Psoas muscle (tissue), 8 donors: Measurements from ENCODE around the gene MUC22. TPM values are rescaled to one million over a fixed set of nuclear protein-coding genes. Genes with fewer than 3 reads are reported as not detected.
"Not testable (repeated sequence)": the region's sequence is repeated elsewhere in the genome, so short reads cannot be mapped to it uniquely, and the experiment has no call there.

ENCODE experiments used
- ATAC-seq, 4 donors: fragments of 200-7000 bp; cut with Tn5 transposase; one replicate each; pipeline ENCODE4 v1.9.1; 2020; ENCODE audit warnings: moderate library complexity in 3 of 4, mild to moderate bottlenecking in 2 of 4
- DNase-seq, 2 donors: peaks; one replicate each; pipeline ENCODE4 v3.0.0-alpha.2; 2020
- H3K27ac ChIP-seq: fragments of 200-600 bp; one replicate; pipeline ENCODE4 v1.8.0; 2022
- H3K27me3 ChIP-seq, 3 donors: fragments of 200-600 bp in 1 of 3; one replicate each; pipeline versions ENCODE4 v1.6.1 to v1.8.0; 2013 to 2022; ENCODE audit warnings: low read length in 2 of 3, mild to moderate bottlenecking in 2 of 3, moderate library complexity in 1 of 3; ENCODE audit not compliant: insufficient read depth in 3 of 3
- H3K36me3 ChIP-seq, 2 donors: fragments of 200-600 bp in 1 of 2; one replicate each; pipeline versions ENCODE4 v1.6.1 to v1.8.0; 2013 to 2022; ENCODE audit warnings: low read depth in 1 of 2, mild to moderate bottlenecking in 1 of 2, moderate library complexity in 1 of 2; ENCODE audit not compliant: insufficient read depth in 1 of 2
- H3K4me1 ChIP-seq: fragments of 200-600 bp; one replicate; pipeline ENCODE4 v1.8.0; 2022
- H3K4me3 ChIP-seq: fragments of 200-600 bp; one replicate; pipeline ENCODE4 v1.8.0; 2022; ENCODE audit warnings: mild to moderate bottlenecking
- H3K9me3 ChIP-seq: fragments of 200-600 bp; one replicate; pipeline ENCODE4 v1.8.0; 2022
- WGBS, 3 donors: extraction: QIAGEN DNeasy Blood & Tissue Kit; methylation state at CpG; one replicate each; pipeline versions ENCODE4 v1.1.6 to v1.1.7; 2013; 5-methylcytosine and 5-hydroxymethylcytosine counted together
- intact Hi-C, 2 donors: fragments of 100-400 bp; cut with DNase I; formaldehyde crosslinking; loops; one replicate each; pipeline versions ENCODE4 v1.11.0 to v1.14.2; 2022
- polyA plus RNA-seq, 3 donors: library from polyadenylated mRNA; stranded (reverse); fragments of 200-250 nt; gene quantifications; one replicate each; pipeline ENCODE4 v1.2.3, GENCODE V29; 2013
- total RNA-seq, 4 donors: library from RNA; stranded (reverse); fragmentation: NEBNext Ultra II Directional in 2 of 4; extraction: Animal tissue kit (Norgen Biotek cat#: 25700) in 2 of 4; gene quantifications; one replicate each; pipeline versions ENCODE4 v1.2.1 to v1.2.4, GENCODE V29; 2021 to 2023
- TF ChIP-seq, protein P1 (sequence below): fragments of 200-600 bp; IDR thresholded peaks from one replicate; pipeline ENCODE4 v1.8.0; 2022; ENCODE audit warnings: antibody characterized with exemption
- donor health status: healthy with polysubstance abuse.
- donor health status: DM: no; HTN: no; CAD: no; lungs with moderate emphysema.
- donor health status: Bipolar disorder and iron deficiency.
- donor health status: healthy.
- donor health status: DM: yes; HTN: yes; CAD: no.
- donor health status: DM: no; HTN: no; CAD: no.
- donor health status: DM: no; HTN: no; CAD: no.
- donor health status: DM: yes; HTN: yes; CAD: no.

Gene MUC22
- total and polyA plus RNA-seq, 7 donors = 0.04 to 0.38 (median 0.08) TPM; not detected in 2

DNA sequence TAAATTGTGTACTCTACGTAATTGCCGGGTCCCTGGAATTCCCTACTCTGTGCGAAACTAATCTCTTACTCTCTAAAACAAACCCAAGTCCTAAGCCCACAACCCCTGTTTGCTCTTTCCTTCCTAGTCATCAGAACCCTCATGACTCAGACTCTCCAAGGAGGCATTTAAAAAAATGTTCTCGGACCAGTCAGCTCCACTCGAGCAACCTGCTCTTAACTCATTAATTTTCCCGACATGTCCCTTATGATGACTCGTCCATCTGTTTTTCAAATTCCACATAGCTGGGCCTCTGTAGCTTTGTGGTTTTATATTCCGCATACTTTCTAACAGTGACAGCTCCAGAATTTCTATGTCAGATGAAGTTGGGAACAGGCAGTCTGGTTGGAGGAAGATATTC lies 2.6 kb upstream of the MUC22 start:
- DNase-seq = no peak
- ATAC-seq = peak; percentile 40 to 73 (median 53)
- Histone ChIP-seq H3K4me3 (no peak overlapping the region), H3K4me1 (peaks cover 6% of the 10 kb centered on the region), H3K27ac (peak overlapping the region; percentile 25), H3K36me3 (no peaks in the 10 kb centered on the region), H3K27me3 (no peaks in the 10 kb centered on the region), H3K9me3 (no peaks in the 10 kb centered on the region)
- 26 to 33% (median 28%) methylated on average over 8 of the region's 8 CpGs for WGBS, 3 donors
- intact Hi-C loops = no loop called here
- TF ChIP-seq, protein P1, sequence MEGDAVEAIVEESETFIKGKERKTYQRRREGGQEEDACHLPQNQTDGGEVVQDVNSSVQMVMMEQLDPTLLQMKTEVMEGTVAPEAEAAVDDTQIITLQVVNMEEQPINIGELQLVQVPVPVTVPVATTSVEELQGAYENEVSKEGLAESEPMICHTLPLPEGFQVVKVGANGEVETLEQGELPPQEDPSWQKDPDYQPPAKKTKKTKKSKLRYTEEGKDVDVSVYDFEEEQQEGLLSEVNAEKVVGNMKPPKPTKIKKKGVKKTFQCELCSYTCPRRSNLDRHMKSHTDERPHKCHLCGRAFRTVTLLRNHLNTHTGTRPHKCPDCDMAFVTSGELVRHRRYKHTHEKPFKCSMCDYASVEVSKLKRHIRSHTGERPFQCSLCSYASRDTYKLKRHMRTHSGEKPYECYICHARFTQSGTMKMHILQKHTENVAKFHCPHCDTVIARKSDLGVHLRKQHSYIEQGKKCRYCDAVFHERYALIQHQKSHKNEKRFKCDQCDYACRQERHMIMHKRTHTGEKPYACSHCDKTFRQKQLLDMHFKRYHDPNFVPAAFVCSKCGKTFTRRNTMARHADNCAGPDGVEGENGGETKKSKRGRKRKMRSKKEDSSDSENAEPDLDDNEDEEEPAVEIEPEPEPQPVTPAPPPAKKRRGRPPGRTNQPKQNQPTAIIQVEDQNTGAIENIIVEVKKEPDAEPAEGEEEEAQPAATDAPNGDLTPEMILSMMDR = no peak

DNA sequence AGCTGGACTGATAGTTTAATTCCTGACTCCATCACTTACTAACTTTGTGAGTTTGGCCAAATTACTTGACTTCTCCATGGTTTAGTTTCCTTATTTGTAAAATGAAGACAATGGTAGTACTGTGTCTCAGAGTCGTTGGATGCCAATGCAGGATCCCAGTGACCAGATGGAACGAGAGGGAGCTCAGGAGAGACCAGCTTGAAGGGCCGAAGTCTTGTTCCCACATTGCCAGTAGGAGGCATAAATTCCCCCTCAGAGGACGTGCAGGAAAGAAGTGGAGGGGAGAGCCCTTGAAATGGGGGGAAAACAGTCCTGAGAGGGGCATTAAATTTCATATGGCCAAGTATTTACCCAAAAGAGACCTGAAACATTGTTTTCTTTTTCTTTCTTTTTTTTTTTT lies 2.1 kb upstream of the MUC22 start:
- Histone ChIP-seq H3K4me1 (peaks cover 6% of the 10 kb centered on the region), H3K9me3 (no peaks in the 10 kb centered on the region), H3K27ac (peak overlapping the region; percentile 25), H3K36me3 (no peaks in the 10 kb centered on the region), H3K27me3 (no peaks in the 10 kb centered on the region), H3K4me3 (no peak overlapping the region)
- TF ChIP-seq, protein P1 = no peak
- WGBS, 3 donors = 28 to 32% (median 29%) methylated on average over 4 of the region's 4 CpGs
- DNase-seq (no peak), ATAC-seq (no peak)
- intact Hi-C loops = no loop called here

DNA sequence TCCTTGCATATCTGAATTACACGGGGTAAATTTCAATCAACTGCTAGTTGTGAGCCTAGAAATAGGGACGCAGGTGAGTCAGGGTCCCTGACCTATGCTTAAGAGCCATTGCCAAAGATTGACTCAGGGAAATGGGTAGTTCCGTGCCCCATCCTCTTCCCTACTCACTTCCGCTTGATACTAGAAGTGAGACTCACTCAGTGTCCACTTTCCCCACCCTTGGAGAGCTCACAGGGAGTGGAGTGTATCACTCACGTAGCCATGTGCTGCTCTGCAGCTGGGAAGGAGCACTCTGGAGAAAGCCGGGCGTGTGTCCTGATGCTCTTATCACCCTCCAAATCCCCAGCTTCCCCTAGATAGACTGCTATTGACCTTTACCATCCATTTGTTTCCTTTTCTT lies 543 bp upstream of the MUC22 start:
- H3K27me3 ChIP-seq = no peaks in the 10 kb centered on the region
- H3K27ac ChIP-seq = no peak overlapping the region
- no peak for ATAC-seq
- peaks cover 6% of the 10 kb centered on the region for H3K4me1 ChIP-seq
- H3K9me3 ChIP-seq = no peaks in the 10 kb centered on the region
- H3K36me3 ChIP-seq = no peaks in the 10 kb centered on the region
- H3K4me3 ChIP-seq = no peak overlapping the region
- intact Hi-C loops = no loop called here
- WGBS, 3 donors = 73 to 85% (median 85%) methylated on average over 7 of the region's 7 CpGs
- TF ChIP-seq, protein P1 = no peak
- DNase-seq = no peak

DNA sequence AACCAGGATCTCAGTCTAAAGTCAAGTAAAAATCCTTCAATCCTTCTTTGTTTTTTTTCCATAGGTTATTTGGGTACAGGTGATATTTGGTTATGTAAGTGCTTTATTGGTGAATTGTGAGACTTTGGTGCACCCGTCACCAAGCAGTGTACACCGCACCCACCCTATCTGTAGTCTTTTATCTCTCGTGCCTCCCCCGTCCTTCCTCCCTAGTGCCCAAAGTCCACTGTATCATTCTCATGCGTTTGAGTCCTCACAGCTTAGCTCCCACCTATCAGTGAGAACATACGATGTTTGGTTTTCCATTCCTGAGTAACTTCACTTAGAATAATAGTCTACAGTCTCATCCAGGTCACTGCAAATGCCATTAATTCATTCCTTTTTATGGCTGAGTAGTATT lies 879 bp downstream of the MUC22 start:
- no peak overlapping the region for H3K27ac ChIP-seq
- no peaks in the 10 kb centered on the region for H3K9me3 ChIP-seq
- H3K27me3 ChIP-seq = no peaks in the 10 kb centered on the region
- intact Hi-C loops = no loop called here
- H3K4me3 ChIP-seq = no peak overlapping the region
- 72 to 83% (median 74%) methylated on average over 6 of the region's 6 CpGs for WGBS, 3 donors
- no peaks in the 10 kb centered on the region for H3K4me1 ChIP-seq
- H3K36me3 ChIP-seq = no peaks in the 10 kb centered on the region
- ATAC-seq (no peak), DNase-seq (no peak)
- TF ChIP-seq, protein P1 = no peak

DNA sequence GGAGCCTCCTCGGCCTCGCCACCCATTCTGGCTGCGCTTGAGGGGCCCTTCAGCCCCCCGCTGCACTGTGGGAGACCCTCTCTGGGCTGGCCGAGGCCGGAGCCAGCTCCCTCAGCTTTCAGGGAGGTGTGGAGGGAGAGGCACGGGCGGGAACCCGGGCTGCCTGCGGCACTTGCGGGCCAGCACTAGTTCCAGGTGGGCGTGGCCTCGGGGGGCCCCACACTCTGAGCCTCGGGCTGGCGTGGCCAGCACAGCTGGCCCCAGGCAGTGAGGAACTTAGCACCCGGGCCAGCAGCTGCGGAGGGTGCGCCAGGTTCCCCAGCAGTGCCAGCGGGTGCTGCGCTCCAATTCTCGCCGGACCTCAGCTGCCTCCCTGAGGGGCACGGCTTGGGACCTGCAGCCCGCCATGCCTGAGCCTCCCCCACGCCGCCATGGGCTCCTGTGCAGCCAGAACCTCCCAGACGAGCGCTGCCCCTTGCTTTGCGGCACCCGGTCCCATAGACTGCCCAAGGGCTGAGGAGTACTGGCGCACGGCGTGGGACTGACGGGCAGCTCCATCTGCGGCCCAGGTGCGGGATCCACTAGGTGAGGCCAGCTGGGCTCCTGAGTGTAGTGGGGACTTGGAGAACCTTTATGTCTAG lies 6.5 kb downstream of the MUC22 start:
- no peaks in the 10 kb centered on the region for H3K4me1 ChIP-seq
- no peaks in the 10 kb centered on the region for H3K9me3 ChIP-seq
- TF ChIP-seq, protein P1 = no peak
- no peak overlapping the region for H3K27ac ChIP-seq
- no peaks in the 10 kb centered on the region for H3K36me3 ChIP-seq
- DNase-seq (no peak), ATAC-seq (no peak)
- intact Hi-C loops = no loop called here
- WGBS, 3 donors = 86 to 92% (median 90%) methylated on average over 32 to 36 of the region's 36 CpGs
- no peaks in the 10 kb centered on the region for H3K27me3 ChIP-seq
- H3K4me3 ChIP-seq = no peak overlapping the region

DNA sequence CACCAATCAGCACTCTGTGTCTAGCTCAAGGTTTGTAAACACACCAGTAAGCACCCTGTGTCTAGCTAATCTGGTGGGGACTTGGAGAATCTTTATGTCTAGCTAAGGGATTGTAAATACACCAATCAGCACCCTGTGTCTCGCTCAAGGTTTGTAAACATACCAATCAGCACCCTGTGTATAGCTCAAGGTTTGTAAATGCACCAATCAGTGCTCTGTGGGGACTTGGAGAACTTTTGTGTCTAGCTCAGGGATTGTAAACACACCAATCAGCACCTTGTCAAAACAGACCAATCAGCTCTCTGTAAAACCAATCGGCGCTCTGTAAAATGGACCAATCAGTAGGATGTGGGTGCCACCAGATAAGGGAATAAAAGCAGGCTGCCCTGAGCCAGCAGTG lies 7.2 kb downstream of the MUC22 start:
- H3K27ac ChIP-seq, ATAC-seq, DNase-seq, H3K9me3 ChIP-seq, intact Hi-C loops, H3K4me1 ChIP-seq, H3K36me3 ChIP-seq, H3K4me3 ChIP-seq, H3K27me3 ChIP-seq: not testable (repeated sequence)
- WGBS, 3 donors = 88 to 96% (median 95%) methylated on average over 3 of the region's 3 CpGs
